ENCODE results near the gene AP2B1. TPM values are rescaled to one million over a fixed set of nuclear protein-coding genes. Genes with fewer than 3 reads are reported as not detected.

The AP2B1 gene
- total RNA-seq, 1 experiment from 2014 or later, result 195 TPM

DNA sequence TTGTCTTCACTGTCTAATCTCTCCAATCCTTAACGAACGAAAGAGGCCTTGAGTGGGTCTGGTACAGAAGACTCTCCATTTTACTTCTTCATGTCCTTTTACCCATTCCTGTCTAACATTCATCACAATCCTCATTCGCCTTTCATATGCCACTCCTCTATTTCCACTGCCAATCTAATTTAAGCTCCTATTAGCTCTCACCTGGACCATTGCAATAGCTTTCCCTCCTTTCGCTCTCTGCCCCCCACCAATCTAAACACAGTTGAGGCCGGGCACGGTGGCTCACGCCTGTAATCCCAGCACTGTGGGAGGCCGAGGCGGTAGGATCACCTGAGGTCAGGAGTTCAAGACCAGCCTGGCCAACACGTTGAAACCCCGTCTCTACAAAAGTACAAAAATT lies 20.2 kb upstream of the AP2B1 start (continued):
- TF ChIP-seq ARID4B (CRISPR knock-in tag; IDR thresholded peaks at IDR 0.05; ENCODE audit: borderline replicate concordance) (no peak), IRF1 (CRISPR knock-in tag; IDR thresholded peaks at IDR 0.05) (no peak), JUN (CRISPR knock-in tag; IDR thresholded peaks at IDR 0.05) (no peak), ZNF532 (CRISPR knock-in tag; IDR thresholded peaks at IDR 0.05; ENCODE audit: borderline replicate concordance) (no peak), ATF3 (CRISPR knock-in tag; conservative IDR thresholded peaks at IDR 0.05) (no peak), ZBTB21 (CRISPR knock-in tag; IDR thresholded peaks at IDR 0.05; ENCODE audit: borderline replicate concordance) (no peak), ZNF317 (CRISPR knock-in tag; IDR thresholded peaks at IDR 0.05; ENCODE audit: borderline replicate concordance, low read depth) (no peak), ZNF671 (CRISPR knock-in tag; IDR thresholded peaks at IDR 0.05) (no peak)

DNA sequence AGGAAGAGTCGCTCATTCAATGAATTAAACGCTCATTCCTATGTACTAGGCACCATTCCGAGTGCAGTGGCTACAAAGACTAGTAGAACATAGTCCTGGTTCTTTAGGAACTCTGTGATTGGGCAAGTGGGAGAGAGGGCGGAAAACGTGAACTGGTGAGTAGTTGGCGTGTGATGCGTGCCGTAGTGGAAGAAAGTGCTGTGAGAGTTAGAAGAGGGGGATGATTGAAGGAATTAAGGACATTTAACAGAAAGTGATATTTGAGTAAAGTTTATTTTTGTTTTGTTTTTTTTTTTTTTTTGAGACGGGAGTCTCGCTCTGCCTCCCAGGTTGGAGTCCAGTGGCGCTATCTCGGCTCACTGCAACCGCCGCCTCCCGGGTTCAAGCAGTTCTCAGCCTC lies 18.6 kb upstream of the AP2B1 start:
- no peak for DNase-seq (ENCODE audit: low spot score)
- Mint-ChIP-seq H3K27me3 (ENCODE audit: low read depth) (peaks cover 35% of the 10 kb centered on the region), H3K4me1 (peaks cover 13% of the 10 kb centered on the region), H3K4me3 (peak overlapping the region; percentile 97), H3K27ac (peak overlapping the region; percentile 92), H3K36me3 (no peaks in the 10 kb centered on the region), H3K9me3 (no peaks in the 10 kb centered on the region)
- ATAC-seq, result peak; percentile 7; the same call in 1 of the 2 replicates
- POLR2A ChIA-PET, result interaction anchor here (0.6 to 2.4 kb wide), 2 partner anchors 10 to 130 kb away, joined by 3 to 13 read pairs; partner anchors contain the start of gene PEX12
- CTCF ChIA-PET, result interaction anchor here (0.8 to 1.5 kb wide), 3 partner anchors 10 to 196 kb away, joined by 4 to 7 read pairs (median 6); partner anchors contain the start of gene PEX12
- no peak for TF ChIP-seq SOX15 (CRISPR knock-in tag; IDR thresholded peaks at IDR 0.05)
- TF ChIP-seq MLX (CRISPR knock-in tag; IDR thresholded peaks at IDR 0.05), result no peak
- no peak for TF ChIP-seq NR2C2 (CRISPR knock-in tag; IDR thresholded peaks at IDR 0.05)
- no peak for TF ChIP-seq GTF2I (CRISPR knock-in tag; conservative IDR thresholded peaks at IDR 0.05)
- TF ChIP-seq ZNF219 (CRISPR knock-in tag; IDR thresholded peaks at IDR 0.05; ENCODE audit: borderline replicate concordance), result no peak
- TF ChIP-seq PRDM15 (CRISPR knock-in tag; IDR thresholded peaks at IDR 0.05), result no peak
- no peak for TF ChIP-seq GRHL2 (CRISPR knock-in tag; IDR thresholded peaks at IDR 0.05; ENCODE audit: insufficient replicate concordance, severe bottlenecking)
- TF ChIP-seq SMAD4 (CRISPR knock-in tag; IDR thresholded peaks at IDR 0.05), result no peak
- no peak for TF ChIP-seq JUN (CRISPR knock-in tag; IDR thresholded peaks at IDR 0.05)
- no peak for TF ChIP-seq CREM (CRISPR knock-in tag; IDR thresholded peaks at IDR 0.05)
- TF ChIP-seq RELA (CRISPR knock-in tag; IDR thresholded peaks at IDR 0.05; ENCODE audit: borderline replicate concordance), result no peak
